ENCODE results near the gene ZNF507. TPM values are rescaled to one million over a fixed set of nuclear protein-coding genes. Genes with fewer than 3 reads are reported as not detected.

Gene ZNF507
- total and polyA plus RNA-seq, 4 donors = 4.0 to 29.8 (median 9.8) TPM

- H3K27me3 ChIP-seq (ENCODE audit: control insufficient read depth in 3 of 3, insufficient read depth in 3 of 3, low read length in 2 of 3) = no peaks in the 10 kb centered on the region
- no peak for ATAC-seq (ENCODE audit: insufficient read depth, low FRiP score)
- H3K9me3 ChIP-seq (ENCODE audit: control insufficient read depth in 4 of 4, insufficient read depth in 3 of 4, low read length in 3 of 4) = no peaks in the 10 kb centered on the region
- DNase-seq = no peak
- no peak overlapping the region for H3K4me3 ChIP-seq
- 93 to 97% methylated on average over 3 of the region's 3 CpGs for WGBS, 2 donors
- peaks cover 5 to 20% (median 11%) of the 10 kb centered on the region in 4 donors for H3K36me3 ChIP-seq (ENCODE audit: control insufficient read depth in 4 of 4, insufficient read depth in 4 of 4, low read length in 4 of 4)
- H3K4me1 ChIP-seq (ENCODE audit: control insufficient read depth in 5 of 5, insufficient read depth in 5 of 5, low read length in 5 of 5) = peaks cover 0 to 7% (median 3%) of the 10 kb centered on the region in 5 donors
- no peak overlapping the region for H3K9ac ChIP-seq (ENCODE audit: insufficient read depth in 1 of 2, low read length in 2 of 2)
- TF ChIP-seq, protein P1, sequence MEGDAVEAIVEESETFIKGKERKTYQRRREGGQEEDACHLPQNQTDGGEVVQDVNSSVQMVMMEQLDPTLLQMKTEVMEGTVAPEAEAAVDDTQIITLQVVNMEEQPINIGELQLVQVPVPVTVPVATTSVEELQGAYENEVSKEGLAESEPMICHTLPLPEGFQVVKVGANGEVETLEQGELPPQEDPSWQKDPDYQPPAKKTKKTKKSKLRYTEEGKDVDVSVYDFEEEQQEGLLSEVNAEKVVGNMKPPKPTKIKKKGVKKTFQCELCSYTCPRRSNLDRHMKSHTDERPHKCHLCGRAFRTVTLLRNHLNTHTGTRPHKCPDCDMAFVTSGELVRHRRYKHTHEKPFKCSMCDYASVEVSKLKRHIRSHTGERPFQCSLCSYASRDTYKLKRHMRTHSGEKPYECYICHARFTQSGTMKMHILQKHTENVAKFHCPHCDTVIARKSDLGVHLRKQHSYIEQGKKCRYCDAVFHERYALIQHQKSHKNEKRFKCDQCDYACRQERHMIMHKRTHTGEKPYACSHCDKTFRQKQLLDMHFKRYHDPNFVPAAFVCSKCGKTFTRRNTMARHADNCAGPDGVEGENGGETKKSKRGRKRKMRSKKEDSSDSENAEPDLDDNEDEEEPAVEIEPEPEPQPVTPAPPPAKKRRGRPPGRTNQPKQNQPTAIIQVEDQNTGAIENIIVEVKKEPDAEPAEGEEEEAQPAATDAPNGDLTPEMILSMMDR (IDR thresholded peaks at IDR 0.05; ENCODE audit: control extremely low read depth, extremely low read depth) = no peak
- H3K27ac ChIP-seq (ENCODE audit: low read depth in 1 of 2, low read length in 1 of 2) = no peak overlapping the region
Measured at GRCh38 chr19:32367948-32368536, 22.6 kb downstream of the ZNF507 start.

DNA sequence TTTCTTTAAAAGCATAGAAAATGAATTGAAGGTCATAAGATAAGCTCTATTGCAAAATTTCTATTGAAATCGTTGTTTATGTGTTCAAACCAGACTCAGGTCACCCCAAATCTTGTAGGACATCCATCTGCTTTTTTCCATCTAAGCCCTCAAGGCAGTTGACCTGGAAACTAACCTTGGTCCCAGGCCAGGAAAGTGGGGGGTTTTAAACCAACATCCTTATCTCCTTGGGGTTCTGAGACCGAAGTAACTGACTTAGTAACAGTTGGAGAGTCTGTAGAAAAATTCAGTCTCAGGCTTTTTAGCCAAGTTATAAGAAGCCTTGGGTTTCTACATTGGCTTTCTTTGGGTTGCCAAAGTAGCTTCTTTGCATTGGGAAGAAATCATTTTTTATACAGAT, 23.4 kb downstream of the ZNF507 start:
- no peaks in the 10 kb centered on the region for H3K27me3 ChIP-seq (ENCODE audit: control insufficient read depth in 3 of 3, insufficient read depth in 3 of 3, low read length in 2 of 3)
- no peaks in the 10 kb centered on the region for H3K9me3 ChIP-seq (ENCODE audit: control insufficient read depth in 4 of 4, insufficient read depth in 3 of 4, low read length in 3 of 4)
- 84 to 87% methylated on average over 2 of the region's 2 CpGs for WGBS, 2 donors
- ATAC-seq (ENCODE audit: insufficient read depth, low FRiP score) (no peak), DNase-seq (no peak)
- peaks cover 5 to 16% (median 11%) of the 10 kb centered on the region in 4 donors for H3K36me3 ChIP-seq (ENCODE audit: control insufficient read depth in 4 of 4, insufficient read depth in 4 of 4, low read length in 4 of 4)
- H3K27ac ChIP-seq (ENCODE audit: low read depth in 1 of 2, low read length in 1 of 2) = no peak overlapping the region
- H3K4me3 ChIP-seq = no peak overlapping the region
- H3K4me1 ChIP-seq (ENCODE audit: control insufficient read depth in 5 of 5, insufficient read depth in 5 of 5, low read length in 5 of 5) = peaks cover 3 to 9% (median 6%) of the 10 kb centered on the region in 5 donors
- TF ChIP-seq, protein P1 (IDR thresholded peaks at IDR 0.05; ENCODE audit: control extremely low read depth, extremely low read depth) = no peak
- no peak overlapping the region for H3K9ac ChIP-seq (ENCODE audit: insufficient read depth in 1 of 2, low read length in 2 of 2)

GRCh38 chr19:32372726-32373517, 27.5 kb downstream of the ZNF507 start:
- H3K27ac ChIP-seq (ENCODE audit: low read depth in 1 of 2, low read length in 1 of 2) = peak overlapping the region; percentile 73 to 77

More at GRCh38 chr19:32372726-32373517, 27.5 kb downstream of the ZNF507 start:
- Histone ChIP-seq H3K9ac (ENCODE audit: insufficient read depth in 1 of 2, low read length in 2 of 2) (no peak overlapping the region), H3K4me1 (ENCODE audit: control insufficient read depth in 5 of 5, insufficient read depth in 5 of 5, low read length in 5 of 5) (peaks cover 3 to 14% (median 7%) of the 10 kb centered on the region in 5 donors), H3K27me3 (ENCODE audit: control insufficient read depth in 3 of 3, insufficient read depth in 3 of 3, low read length in 2 of 3) (no peaks in the 10 kb centered on the region), H3K36me3 (ENCODE audit: control insufficient read depth in 4 of 4, insufficient read depth in 4 of 4, low read length in 4 of 4) (peaks cover 5 to 14% (median 7%) of the 10 kb centered on the region in 4 donors), H3K9me3 (ENCODE audit: control insufficient read depth in 4 of 4, insufficient read depth in 3 of 4, low read length in 3 of 4) (no peaks in the 10 kb centered on the region), H3K4me3 (no peak overlapping the region)
- ATAC-seq (ENCODE audit: insufficient read depth, low FRiP score) (no peak), DNase-seq (no peak)
- WGBS, 2 donors = 86 to 96% methylated on average over 7 of the region's 7 CpGs
- TF ChIP-seq, protein P1 (IDR thresholded peaks at IDR 0.05; ENCODE audit: control extremely low read depth, extremely low read depth) = no peak

Data from lung (tissue), 12 donors.